ENCODE data around the gene CPNE9. TPM values are rescaled to one million over a fixed set of nuclear protein-coding genes. Genes with fewer than 3 reads are reported as not detected.
A peak's percentile ranks its signal among the peaks of the same experiment; 100 is the strongest.

Gene CPNE9
- total RNA-seq (ENCODE audit: low replicate concordance), result 0.43 TPM in 1 of 2 replicates, not detected in the other

DNA sequence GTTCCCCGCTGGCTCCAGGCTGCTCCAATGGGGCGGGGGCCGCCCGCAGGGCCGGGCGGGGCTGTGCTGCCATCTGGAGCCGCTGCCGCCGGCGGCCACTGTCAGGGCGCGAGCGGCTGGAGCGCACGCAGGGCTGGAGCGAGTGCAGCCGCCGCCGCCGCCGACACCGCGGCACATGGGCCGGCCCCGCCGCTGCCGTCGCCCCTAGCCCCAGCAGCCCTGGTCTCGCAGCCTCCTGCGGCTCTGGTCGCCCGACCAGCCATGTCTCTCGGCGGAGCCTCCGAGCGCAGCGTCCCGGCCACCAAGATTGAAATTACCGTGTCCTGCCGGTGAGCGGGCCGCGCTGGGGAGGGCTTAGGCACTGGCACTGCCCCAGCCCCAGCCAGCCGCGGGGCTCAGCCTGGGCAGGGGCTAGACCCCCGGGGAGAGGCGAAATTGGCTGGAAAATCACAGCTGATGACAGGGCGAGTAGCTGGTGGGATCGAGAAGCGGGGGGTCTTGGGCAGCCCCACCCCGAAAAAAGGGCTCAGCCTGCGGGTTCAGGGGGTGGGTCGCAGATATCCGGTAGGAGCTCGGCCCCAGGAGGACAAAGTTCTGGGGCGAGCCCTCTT lies at the start of gene CPNE9:
CPNE9 (plus strand) TSS at position 98 of the 611 bp plus-strand sequence; CDS start at position 262, 164 bp downstream.
- Histone ChIP-seq H4K20me1 (ENCODE audit: low read depth) (peaks cover 32% of the 10 kb centered on the region), H3K36me3 (no peaks in the 10 kb centered on the region), H3K4me2 (peak within 1 kb of the TSS; percentile 95), H3K9ac (no peak within 1 kb of the TSS), H3K4me3 (peak within 1 kb of the TSS; percentile 44), H3K4me1 (peaks cover 13% of the 10 kb centered on the region), H2AFZ (replicated peaks) (no peak within 1 kb of the TSS), H3K27me3 (peaks cover 45% of the 10 kb centered on the region), H3F3A (ENCODE audit: low read depth) (peaks cover 4% of the 10 kb centered on the region), H3K9me3 (ENCODE audit: low read depth) (no peaks in the 10 kb centered on the region), H3K27ac (no peak within 1 kb of the TSS), H3K79me2 (ENCODE audit: low read depth) (no peaks in the 10 kb centered on the region)
- H3K4me1 Mint-ChIP-seq, result peaks cover 5% of the 10 kb centered on the region
- peak; percentile 55 for DNase-seq (ENCODE audit: low spot score)
- H3K36me3 Mint-ChIP-seq, result peaks cover 9% of the 10 kb centered on the region
- H3K27me3 Mint-ChIP-seq (ENCODE audit: insufficient read depth, low read depth), result peaks cover 21% of the 10 kb centered on the region
- H3K9me3 Mint-ChIP-seq, result no peaks in the 10 kb centered on the region
- H3K27ac Mint-ChIP-seq, result no peak within 1 kb of the TSS
- H3K4me3 Mint-ChIP-seq, result peak within 1 kb of the TSS; percentile 84
- TF ChIP-seq EZH2phosphoT487 (IDR thresholded peaks at IDR 0.05) (no peak), EZH2 (IDR thresholded peaks at IDR 0.05) (no peak)
- TF ChIP-seq, protein P1, sequence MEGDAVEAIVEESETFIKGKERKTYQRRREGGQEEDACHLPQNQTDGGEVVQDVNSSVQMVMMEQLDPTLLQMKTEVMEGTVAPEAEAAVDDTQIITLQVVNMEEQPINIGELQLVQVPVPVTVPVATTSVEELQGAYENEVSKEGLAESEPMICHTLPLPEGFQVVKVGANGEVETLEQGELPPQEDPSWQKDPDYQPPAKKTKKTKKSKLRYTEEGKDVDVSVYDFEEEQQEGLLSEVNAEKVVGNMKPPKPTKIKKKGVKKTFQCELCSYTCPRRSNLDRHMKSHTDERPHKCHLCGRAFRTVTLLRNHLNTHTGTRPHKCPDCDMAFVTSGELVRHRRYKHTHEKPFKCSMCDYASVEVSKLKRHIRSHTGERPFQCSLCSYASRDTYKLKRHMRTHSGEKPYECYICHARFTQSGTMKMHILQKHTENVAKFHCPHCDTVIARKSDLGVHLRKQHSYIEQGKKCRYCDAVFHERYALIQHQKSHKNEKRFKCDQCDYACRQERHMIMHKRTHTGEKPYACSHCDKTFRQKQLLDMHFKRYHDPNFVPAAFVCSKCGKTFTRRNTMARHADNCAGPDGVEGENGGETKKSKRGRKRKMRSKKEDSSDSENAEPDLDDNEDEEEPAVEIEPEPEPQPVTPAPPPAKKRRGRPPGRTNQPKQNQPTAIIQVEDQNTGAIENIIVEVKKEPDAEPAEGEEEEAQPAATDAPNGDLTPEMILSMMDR (IDR thresholded peaks at IDR 0.05), result no peak

GRCh38 chr3:9659849-9660248 lies 43.8 kb upstream of the CPNE9 start:
- no peaks in the 10 kb centered on the region for H3K27me3 ChIP-seq
- no peak overlapping the region for H3K4me2 ChIP-seq
- H4K20me1 ChIP-seq (ENCODE audit: low read depth), result no peaks in the 10 kb centered on the region
- no peak overlapping the region for H3K27ac Mint-ChIP-seq
- H3F3A ChIP-seq (ENCODE audit: low read depth), result no peaks in the 10 kb centered on the region
- no peaks in the 10 kb centered on the region for H3K9me3 ChIP-seq (ENCODE audit: low read depth)
- H3K4me3 ChIP-seq, result no peak overlapping the region
- H3K9me3 Mint-ChIP-seq, result no peaks in the 10 kb centered on the region
- H3K36me3 Mint-ChIP-seq, result peaks cover 14% of the 10 kb centered on the region
- no peaks in the 10 kb centered on the region for H3K36me3 ChIP-seq
- H3K4me1 Mint-ChIP-seq, result no peaks in the 10 kb centered on the region
- no peak overlapping the region for H2AFZ ChIP-seq (replicated peaks)
- TF ChIP-seq, protein P1 (IDR thresholded peaks at IDR 0.05), result no peak
- TF ChIP-seq EZH2phosphoT487 (IDR thresholded peaks at IDR 0.05) (no peak), EZH2 (IDR thresholded peaks at IDR 0.05) (no peak)
- H3K79me2 ChIP-seq (ENCODE audit: low read depth), result peaks cover 6% of the 10 kb centered on the region
- H3K4me3 Mint-ChIP-seq, result no peak overlapping the region
- no peaks in the 10 kb centered on the region for H3K4me1 ChIP-seq
- no peak overlapping the region for H3K27ac ChIP-seq
- no peak for DNase-seq (ENCODE audit: low spot score)
- H3K27me3 Mint-ChIP-seq (ENCODE audit: insufficient read depth, low read depth), result peaks cover 1% of the 10 kb centered on the region
- no peak overlapping the region for H3K9ac ChIP-seq

DNA sequence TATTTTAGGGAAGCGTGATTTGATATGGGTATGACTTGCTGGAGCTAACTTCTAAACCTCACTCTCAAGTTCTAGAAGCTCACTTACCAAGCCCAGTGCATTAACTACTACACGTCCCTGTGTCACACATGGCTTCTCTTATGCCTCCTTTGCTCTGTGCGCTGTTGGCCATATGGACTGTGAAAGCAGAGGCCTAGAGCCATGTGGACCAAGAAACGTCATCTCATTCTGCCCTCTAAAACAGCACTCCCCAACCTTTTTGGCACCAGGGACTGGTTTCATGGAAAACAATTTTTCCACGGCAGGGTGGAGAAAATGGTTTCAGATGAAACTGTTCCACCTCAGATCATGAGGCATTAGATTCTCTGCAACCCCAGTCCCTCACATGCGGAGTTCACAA lies 42.7 kb upstream of the CPNE9 start:
- Mint-ChIP-seq H3K36me3 (peaks cover 14% of the 10 kb centered on the region), H3K9me3 (no peaks in the 10 kb centered on the region), H3K4me1 (no peaks in the 10 kb centered on the region), H3K27ac (no peak overlapping the region), H3K27me3 (ENCODE audit: insufficient read depth, low read depth) (peaks cover 2% of the 10 kb centered on the region), H3K4me3 (no peak overlapping the region)
- TF ChIP-seq EZH2phosphoT487 (IDR thresholded peaks at IDR 0.05) (no peak), EZH2 (IDR thresholded peaks at IDR 0.05) (no peak)
- TF ChIP-seq, protein P1 (IDR thresholded peaks at IDR 0.05), result no peak
- Histone ChIP-seq H3K79me2 (ENCODE audit: low read depth) (peaks cover 6% of the 10 kb centered on the region), H3K9ac (no peak overlapping the region), H3K4me3 (no peak overlapping the region), H3K4me2 (no peak overlapping the region), H4K20me1 (ENCODE audit: low read depth) (no peaks in the 10 kb centered on the region), H3K27ac (no peak overlapping the region), H3F3A (ENCODE audit: low read depth) (no peaks in the 10 kb centered on the region), H3K27me3 (no peaks in the 10 kb centered on the region), H2AFZ (replicated peaks) (no peak overlapping the region), H3K4me1 (no peaks in the 10 kb centered on the region), H3K9me3 (ENCODE audit: low read depth) (no peaks in the 10 kb centered on the region), H3K36me3 (no peaks in the 10 kb centered on the region)
- no peak for DNase-seq (ENCODE audit: low spot score)

All from neural progenitor cell (in vitro differentiated cells).